Neural progenitor cell (in vitro differentiated cells): ENCODE data around the gene SERPINA12. TPM values are rescaled to one million over a fixed set of nuclear protein-coding genes. Genes with fewer than 3 reads are reported as not detected.

Experiments
- DNase-seq: peaks from one replicate; pipeline ENCODE4 v3.0.0-alpha.2; 2016; ENCODE audit warnings: low spot score
- H2AFZ ChIP-seq: fragments of 200-600 bp; sonication (generic); replicated peaks from 2 replicates; pipeline ENCODE4 v1.6.1; 2016; ENCODE audit warnings: antibody characterized with exemption
- H3F3A ChIP-seq: fragments of 200-600 bp; sonication (generic); 2 replicates; pipeline ENCODE4 v1.6.1; 2016; ENCODE audit warnings: antibody characterized with exemption, low read depth
- H3K27ac ChIP-seq: fragments of 200-600 bp; sonication (generic); 2 replicates; pipeline ENCODE4 v1.5.1; 2016; ENCODE audit warnings: mild to moderate bottlenecking
- H3K27me3 ChIP-seq: fragments of 200-600 bp; sonication (generic); 2 replicates; pipeline ENCODE4 v1.6.1; 2016; ENCODE audit warnings: mild to moderate bottlenecking, moderate library complexity
- H3K36me3 ChIP-seq: fragments of 200-600 bp; sonication (generic); 2 replicates; pipeline ENCODE4 v1.5.1; 2016
- H3K4me1 ChIP-seq: fragments of 200-600 bp; sonication (generic); 2 replicates; pipeline ENCODE4 v1.6.1; 2016; ENCODE audit warnings: mixed run types
- H3K4me2 ChIP-seq: fragments of 200-600 bp; sonication (generic); 2 replicates; pipeline ENCODE4 v1.6.1; 2016
- H3K4me3 ChIP-seq: fragments of 200-600 bp; sonication (generic); 2 replicates; pipeline ENCODE4 v1.5.1; 2016
- H3K79me2 ChIP-seq: fragments of 200-600 bp; sonication (generic); 2 replicates; pipeline ENCODE4 v1.6.1; 2016; ENCODE audit warnings: low read depth
- H3K9ac ChIP-seq: fragments of 200-600 bp; sonication (generic); 2 replicates; pipeline ENCODE4 v1.6.1; 2016
- H3K9me3 ChIP-seq: fragments of 200-600 bp; sonication (generic); 2 replicates; pipeline ENCODE4 v1.5.1; 2016; ENCODE audit warnings: low read depth
- H4K20me1 ChIP-seq: fragments of 200-600 bp; sonication (generic); 2 replicates; pipeline ENCODE4 v1.6.1; 2016; ENCODE audit warnings: low read depth
- H3K27ac Mint-ChIP-seq: 3 replicates; pipeline ENCODE4 v1.8.0; 2021; ENCODE audit warnings: mixed read lengths
- H3K27me3 Mint-ChIP-seq: 2 replicates; pipeline ENCODE4 v1.8.0; 2022; ENCODE audit warnings: low read depth, mild to moderate bottlenecking, inconsistent platforms, moderate library complexity, mixed read lengths; ENCODE audit not compliant: insufficient read depth
- H3K36me3 Mint-ChIP-seq: 3 replicates; pipeline ENCODE4 v1.8.0; 2021; ENCODE audit warnings: mixed read lengths
- H3K4me1 Mint-ChIP-seq: 3 replicates; pipeline ENCODE4 v1.8.0; 2021; ENCODE audit warnings: mixed read lengths
- H3K4me3 Mint-ChIP-seq: 3 replicates; pipeline ENCODE4 v1.8.0; 2021; ENCODE audit warnings: mild to moderate bottlenecking, moderate library complexity, mixed read lengths
- H3K9me3 Mint-ChIP-seq: 3 replicates; pipeline ENCODE4 v1.8.0; 2020; ENCODE audit warnings: mixed read lengths
- CTCF ChIP-seq: fragments of 200-600 bp; sonication (generic); IDR thresholded peaks from 2 replicates; pipeline ENCODE4 v1.5.1; 2017; ENCODE audit warnings: antibody characterized with exemption, mild to moderate bottlenecking
- EZH2 ChIP-seq: fragments of 200-600 bp; sonication (generic); IDR thresholded peaks from 2 replicates; pipeline ENCODE4 v1.6.1; 2017; ENCODE audit warnings: antibody characterized with exemption, mild to moderate bottlenecking, moderate library complexity
- EZH2phosphoT487 ChIP-seq: fragments of 200-600 bp; sonication (generic); IDR thresholded peaks from 2 replicates; pipeline ENCODE4 v1.6.1; 2017; ENCODE audit warnings: antibody characterized with exemption
- total RNA-seq: library from RNA; depleted of rRNA; stranded (reverse); fragments of >200 nt; gene quantifications from 2 replicates; pipeline ENCODE4 v1.2.3, GENCODE V29; 2015; ENCODE audit warnings: low replicate concordance

Gene SERPINA12
- total RNA-seq, 1 donor from 2014 or later: not detected

GRCh38 chr14:94448071-94448808, 61.0 kb downstream of the SERPINA12 start:
- Histone ChIP-seq H4K20me1 (no peaks in the 10 kb centered on the region), H2AFZ (no peak overlapping the region), H3K9me3 (no peaks in the 10 kb centered on the region), H3K27ac (no peak overlapping the region), H3K4me2 (no peak overlapping the region), H3K27me3 (no peaks in the 10 kb centered on the region), H3K36me3 (no peaks in the 10 kb centered on the region), H3K79me2 (no peaks in the 10 kb centered on the region), H3K4me3 (no peak overlapping the region), H3K9ac (no peak overlapping the region), H3K4me1 (peaks cover 23% of the 10 kb centered on the region), H3F3A (peaks cover 7% of the 10 kb centered on the region)
- Mint-ChIP-seq H3K36me3 (no peaks in the 10 kb centered on the region), H3K4me3 (no peak overlapping the region), H3K9me3 (no peaks in the 10 kb centered on the region), H3K4me1 (peaks cover 25% of the 10 kb centered on the region), H3K27me3 (peaks cover 3% of the 10 kb centered on the region), H3K27ac (no peak overlapping the region)
- TF ChIP-seq EZH2phosphoT487 (no peak), CTCF (no peak), EZH2 (no peak)
- no peak for DNase-seq

GRCh38 chr14:94447206-94447605, 62.1 kb downstream of the SERPINA12 start:
- Mint-ChIP-seq H3K4me1 (peaks cover 18% of the 10 kb centered on the region), H3K27me3 (peaks cover 3% of the 10 kb centered on the region), H3K27ac (no peak overlapping the region), H3K36me3 (no peaks in the 10 kb centered on the region), H3K4me3 (no peak overlapping the region), H3K9me3 (no peaks in the 10 kb centered on the region)
- Histone ChIP-seq H3K4me2 (no peak overlapping the region), H3F3A (peaks cover 7% of the 10 kb centered on the region), H2AFZ (no peak overlapping the region), H3K27ac (no peak overlapping the region), H3K27me3 (no peaks in the 10 kb centered on the region), H3K4me1 (peaks cover 16% of the 10 kb centered on the region), H3K4me3 (no peak overlapping the region), H3K36me3 (no peaks in the 10 kb centered on the region), H3K9ac (no peak overlapping the region), H4K20me1 (no peaks in the 10 kb centered on the region), H3K9me3 (no peaks in the 10 kb centered on the region), H3K79me2 (no peaks in the 10 kb centered on the region)
- TF ChIP-seq EZH2 (no peak), EZH2phosphoT487 (no peak)
- no peak for DNase-seq

GRCh38 chr14:94446126-94446525, 63.1 kb downstream of the SERPINA12 start:
- no peak overlapping the region for H3K4me3 Mint-ChIP-seq
- Histone ChIP-seq H3K4me3 (no peak overlapping the region), H3K79me2 (no peaks in the 10 kb centered on the region), H4K20me1 (no peaks in the 10 kb centered on the region), H3K36me3 (no peaks in the 10 kb centered on the region), H3K27me3 (no peaks in the 10 kb centered on the region), H3K4me1 (peaks cover 5% of the 10 kb centered on the region), H2AFZ (no peak overlapping the region), H3K4me2 (no peak overlapping the region), H3K9ac (no peak overlapping the region), H3K27ac (no peak overlapping the region), H3K9me3 (no peaks in the 10 kb centered on the region), H3F3A (peaks cover 4% of the 10 kb centered on the region)
- H3K4me1 Mint-ChIP-seq: peaks cover 8% of the 10 kb centered on the region
- H3K27ac Mint-ChIP-seq: no peak overlapping the region
- TF ChIP-seq EZH2 (no peak), EZH2phosphoT487 (no peak), CTCF (no peak)
- H3K27me3 Mint-ChIP-seq: peaks cover 7% of the 10 kb centered on the region
- peaks cover 1% of the 10 kb centered on the region for H3K9me3 Mint-ChIP-seq
- no peaks in the 10 kb centered on the region for H3K36me3 Mint-ChIP-seq
- DNase-seq: no peak

GRCh38 chr14:94445003-94445402, 64.3 kb downstream of the SERPINA12 start:
- no peak overlapping the region for H3K27ac ChIP-seq
- H3F3A ChIP-seq: no peaks in the 10 kb centered on the region
- H3K9ac ChIP-seq: no peak overlapping the region
- H3K4me1 ChIP-seq: no peaks in the 10 kb centered on the region
- no peak for DNase-seq
- no peaks in the 10 kb centered on the region for H3K9me3 ChIP-seq
- H2AFZ ChIP-seq: no peak overlapping the region
- H3K9me3 Mint-ChIP-seq: peaks cover 2% of the 10 kb centered on the region
- peaks cover 7% of the 10 kb centered on the region for H3K27me3 Mint-ChIP-seq
- H3K79me2 ChIP-seq: no peaks in the 10 kb centered on the region
- no peak overlapping the region for H3K4me3 Mint-ChIP-seq
- no peaks in the 10 kb centered on the region for H3K36me3 Mint-ChIP-seq
- no peak overlapping the region for H3K4me3 ChIP-seq
- no peak for TF ChIP-seq EZH2
- no peak for TF ChIP-seq CTCF
- TF ChIP-seq EZH2phosphoT487: no peak
- H3K27ac Mint-ChIP-seq: no peak overlapping the region
- no peaks in the 10 kb centered on the region for H3K27me3 ChIP-seq
- no peaks in the 10 kb centered on the region for H4K20me1 ChIP-seq
- no peak overlapping the region for H3K4me2 ChIP-seq
- no peaks in the 10 kb centered on the region for H3K4me1 Mint-ChIP-seq
- H3K36me3 ChIP-seq: no peaks in the 10 kb centered on the region
